Subcutaneous abdominal adipose tissue (tissue), 5 donors: ENCODE measurements around the gene SPESP1.

Experiments used
- H3K27ac ChIP-seq: one replicate; pipeline ENCODE4 v1.7.0; 2013; ENCODE audit warnings: low read depth, mild to moderate bottlenecking, inconsistent platforms, low read length, moderate library complexity
- H3K27me3 ChIP-seq, 5 donors: one replicate each; pipeline ENCODE4 v1.7.0; 2013; ENCODE audit warnings: low read length in 5 of 5, inconsistent platforms in 1 of 5; ENCODE audit not compliant: control insufficient read depth in 5 of 5, insufficient read depth in 4 of 5
- H3K36me3 ChIP-seq, 5 donors: one replicate each; pipeline ENCODE4 v1.7.0; 2013; ENCODE audit warnings: low read length in 5 of 5; ENCODE audit not compliant: control insufficient read depth in 5 of 5, insufficient read depth in 5 of 5
- H3K4me1 ChIP-seq, 5 donors: one replicate each; pipeline ENCODE4 v1.7.0; 2013; ENCODE audit warnings: low read length in 5 of 5, mild to moderate bottlenecking in 3 of 5, moderate library complexity in 1 of 5; ENCODE audit not compliant: control insufficient read depth in 5 of 5, insufficient read depth in 5 of 5
- H3K4me3 ChIP-seq, 5 donors: one replicate each; pipeline ENCODE4 v1.7.0; 2013; ENCODE audit warnings: low read length in 5 of 5, low read depth in 1 of 5
- H3K9ac ChIP-seq, 5 donors: one replicate each; pipeline ENCODE4 v1.7.0; 2013; ENCODE audit warnings: low read length in 5 of 5, mild to moderate bottlenecking in 4 of 5, moderate library complexity in 3 of 5
- H3K9me3 ChIP-seq, 5 donors: one replicate each; pipeline ENCODE4 v1.7.0; 2013; ENCODE audit warnings: low read length in 5 of 5; ENCODE audit not compliant: control insufficient read depth in 5 of 5
- donor health status: healthy.
- donor health status: healthy.
- donor health status: healthy.
- donor health status: healthy.
- donor health status: healthy.

Gene SPESP1

DNA sequence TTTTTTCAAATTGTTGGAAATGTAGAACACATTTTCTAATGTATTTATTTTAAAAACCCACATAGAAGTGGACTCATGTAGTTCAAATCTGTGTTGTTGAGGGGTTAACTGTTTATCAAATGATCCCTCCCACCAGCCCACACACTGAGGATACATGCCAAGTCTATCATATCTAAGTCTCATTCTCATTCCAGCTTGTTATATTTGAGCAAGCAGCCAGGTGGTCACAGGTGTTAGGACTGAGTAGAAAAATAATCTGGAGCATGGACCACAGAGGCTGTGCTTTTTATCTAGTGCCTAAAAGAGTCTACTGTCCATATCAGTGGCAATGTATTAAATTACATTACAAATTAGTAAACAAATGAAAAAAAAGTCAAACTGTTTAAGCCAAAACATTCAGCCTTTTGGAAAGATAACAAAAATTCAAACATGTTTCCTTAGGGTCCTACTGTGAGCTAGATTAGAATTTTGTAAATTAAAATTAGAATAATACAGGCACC, 20.7 kb upstream of the SPESP1 start:
- H3K4me3 ChIP-seq: no peak overlapping the region
- no peak overlapping the region for H3K9ac ChIP-seq
- no peak overlapping the region for H3K27ac ChIP-seq
- no peaks in the 10 kb centered on the region for H3K27me3 ChIP-seq
- no peaks in the 10 kb centered on the region for H3K4me1 ChIP-seq
- no peaks in the 10 kb centered on the region for H3K36me3 ChIP-seq
- H3K9me3 ChIP-seq: no peaks in the 10 kb centered on the region

- Histone ChIP-seq H3K27me3 (no peaks in the 10 kb centered on the region), H3K36me3 (no peaks in the 10 kb centered on the region), H3K27ac (no peak overlapping the region), H3K4me3 (no peak overlapping the region), H3K9me3 (no peaks in the 10 kb centered on the region), H3K4me1 (no peaks in the 10 kb centered on the region), H3K9ac (no peak overlapping the region)
These were observed 20.0 kb upstream of the SPESP1 start for GRCh38 chr15:68910341-68910740.

- Histone ChIP-seq H3K4me1 (no peaks in the 10 kb centered on the region), H3K9ac (no peak overlapping the region), H3K9me3 (peaks cover 0 to 2% (median 0%) of the 10 kb centered on the region in 5 donors), H3K4me3 (no peak overlapping the region), H3K27me3 (no peaks in the 10 kb centered on the region), H3K36me3 (no peaks in the 10 kb centered on the region), H3K27ac (no peak overlapping the region)
These were observed 19.5 kb upstream of the SPESP1 start for GRCh38 chr15:68910816-68911215.

DNA sequence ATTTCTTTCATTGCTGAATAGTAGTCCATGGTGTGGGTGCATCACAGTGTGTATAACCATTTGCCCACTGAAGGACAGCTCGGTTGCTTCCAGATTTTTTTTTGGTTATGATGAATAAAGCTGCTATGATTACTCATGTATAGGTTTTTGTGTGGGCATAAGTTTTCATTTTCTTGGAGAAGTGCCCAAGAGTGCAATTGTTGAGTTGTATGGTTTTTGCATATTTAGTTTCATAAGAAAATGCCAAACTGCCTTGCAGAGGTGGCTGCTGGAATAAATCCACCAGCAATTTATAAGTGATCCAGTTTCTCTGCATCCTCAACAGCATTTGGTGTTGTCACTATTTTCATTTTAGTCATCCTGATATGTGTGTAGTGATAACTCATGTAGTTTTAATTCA, 8.4 kb upstream of the SPESP1 start:
- H3K27me3 ChIP-seq: no peaks in the 10 kb centered on the region
- H3K36me3 ChIP-seq: no peaks in the 10 kb centered on the region
- H3K4me3 ChIP-seq: no peak overlapping the region
- H3K9ac ChIP-seq: no peak overlapping the region
- no peak overlapping the region for H3K27ac ChIP-seq
- H3K9me3 ChIP-seq: no peaks in the 10 kb centered on the region
- H3K4me1 ChIP-seq: no peaks in the 10 kb centered on the region

- no peak overlapping the region for H3K4me3 ChIP-seq
- H3K9me3 ChIP-seq: no peaks in the 10 kb centered on the region
- no peak overlapping the region for H3K9ac ChIP-seq
- H3K36me3 ChIP-seq: no peaks in the 10 kb centered on the region
- H3K4me1 ChIP-seq: no peaks in the 10 kb centered on the region
- H3K27ac ChIP-seq: no peak overlapping the region
- H3K27me3 ChIP-seq: no peaks in the 10 kb centered on the region
These were observed 5.3 kb upstream of the SPESP1 start for GRCh38 chr15:68924866-68925560.

DNA sequence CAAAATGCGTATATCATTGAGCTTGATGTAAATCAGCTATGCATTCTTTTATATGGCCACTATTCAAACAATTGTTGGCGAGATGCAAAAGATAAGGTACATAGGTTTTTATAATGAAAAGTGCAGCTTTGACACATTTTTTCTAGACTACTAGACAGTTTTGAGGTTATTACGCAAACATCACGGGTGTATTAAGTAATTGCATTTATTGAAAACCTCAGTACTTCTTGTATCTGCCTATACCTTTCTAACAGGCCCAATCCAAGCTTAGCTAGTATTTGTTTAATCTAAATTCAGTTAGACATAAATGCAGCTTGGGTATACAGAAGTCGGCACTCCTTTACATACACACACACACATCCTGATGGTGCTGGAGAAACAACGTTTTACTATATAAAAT, 2.7 kb downstream of the SPESP1 start:
- no peaks in the 10 kb centered on the region for H3K27me3 ChIP-seq
- no peaks in the 10 kb centered on the region for H3K9me3 ChIP-seq
- no peak overlapping the region for H3K27ac ChIP-seq
- no peak overlapping the region for H3K9ac ChIP-seq
- no peaks in the 10 kb centered on the region for H3K36me3 ChIP-seq
- peaks cover 0 to 6% (median 0%) of the 10 kb centered on the region in 5 donors for H3K4me1 ChIP-seq
- no peak overlapping the region for H3K4me3 ChIP-seq

GRCh38 chr15:68934341-68934740, 4.0 kb downstream of the SPESP1 start:
- no peaks in the 10 kb centered on the region for H3K27me3 ChIP-seq
- H3K36me3 ChIP-seq: no peaks in the 10 kb centered on the region
- H3K27ac ChIP-seq: no peak overlapping the region
- no peaks in the 10 kb centered on the region for H3K9me3 ChIP-seq
- H3K9ac ChIP-seq: no peak overlapping the region
- H3K4me1 ChIP-seq: peaks cover 0 to 6% (median 0%) of the 10 kb centered on the region in 5 donors
- no peak overlapping the region for H3K4me3 ChIP-seq

GRCh38 chr15:68935400-68935937, 5.1 kb downstream of the SPESP1 start:
- no peak overlapping the region for H3K27ac ChIP-seq
- no peak overlapping the region for H3K4me3 ChIP-seq
- no peaks in the 10 kb centered on the region for H3K36me3 ChIP-seq
- H3K9me3 ChIP-seq: no peaks in the 10 kb centered on the region
- H3K9ac ChIP-seq: no peak overlapping the region
- peaks cover 0 to 4% (median 0%) of the 10 kb centered on the region in 5 donors for H3K4me1 ChIP-seq
- no peaks in the 10 kb centered on the region for H3K27me3 ChIP-seq

- Histone ChIP-seq H3K4me1 (no peaks in the 10 kb centered on the region), H3K36me3 (no peaks in the 10 kb centered on the region), H3K9ac (no peak overlapping the region), H3K27me3 (no peaks in the 10 kb centered on the region), H3K27ac (no peak overlapping the region), H3K4me3 (no peak overlapping the region), H3K9me3 (peaks cover 0 to 3% (median 0%) of the 10 kb centered on the region in 5 donors)
These were observed 9.2 kb downstream of the SPESP1 start for GRCh38 chr15:68939501-68939900.

GRCh38 chr15:68951813-68952212, 21.5 kb downstream of the SPESP1 start:
- Histone ChIP-seq H3K36me3 (no peaks in the 10 kb centered on the region), H3K9ac (no peak overlapping the region), H3K27me3 (no peaks in the 10 kb centered on the region), H3K27ac (no peak overlapping the region), H3K4me1 (no peaks in the 10 kb centered on the region), H3K4me3 (no peak overlapping the region), H3K9me3 (peaks cover 0 to 4% (median 0%) of the 10 kb centered on the region in 5 donors)
